ENCODE measurements around the gene HLCS. TPM values are rescaled to one million over a fixed set of nuclear protein-coding genes. Genes with fewer than 3 reads are reported as not detected.

Gene HLCS
- polyA plus RNA-seq, 1 experiment = 22.3 TPM

- ChIA-PET CTCF (interaction anchor here (0.6 kb wide), 1 partner anchor 84 kb away, joined by 4 read pairs; no protein-coding TSS in a partner anchor), POLR2A (no interaction called here)
- Histone ChIP-seq H3K4me3 (ENCODE audit: low read depth, low read length) (no peak overlapping the region), H3K9me3 (ENCODE audit: control insufficient read depth, insufficient read depth, low read length) (no peaks in the 10 kb centered on the region; the same call in 1 of the 2 replicates), H3K27me3 (ENCODE audit: control insufficient read depth, insufficient read depth, low read length) (no peaks in the 10 kb centered on the region), H3K27ac (ENCODE audit: low read depth, low read length) (no peak overlapping the region)
- DNase-seq (ENCODE audit: low read depth, low spot score) = no peak
- no peak for TF ChIP-seq CTCF (IDR thresholded peaks at IDR 0.05; ENCODE audit: low read depth, low read length)
Measured at GRCh38 chr21:36788120-36788638, 178.3 kb downstream of the HLCS start.

- DNase-seq (ENCODE audit: low read depth, low spot score) = no peak
- CTCF ChIA-PET = interaction anchor here (0.7 kb wide), 1 partner anchor 25 kb away, joined by 3 read pairs; no protein-coding TSS in a partner anchor
- H3K4me3 ChIP-seq (ENCODE audit: low read depth, low read length) = no peak overlapping the region
- no peak overlapping the region for H3K27ac ChIP-seq (ENCODE audit: low read depth, low read length)
- POLR2A ChIA-PET = no interaction called here
- H3K9me3 ChIP-seq (ENCODE audit: control insufficient read depth, insufficient read depth, low read length) = no peaks in the 10 kb centered on the region; the same call in 1 of the 2 replicates
- no peak for TF ChIP-seq CTCF (IDR thresholded peaks at IDR 0.05; ENCODE audit: low read depth, low read length)
- no peaks in the 10 kb centered on the region for H3K27me3 ChIP-seq (ENCODE audit: control insufficient read depth, insufficient read depth, low read length)
Measured at GRCh38 chr21:36786186-36786585, 180.3 kb downstream of the HLCS start.

- no peak for DNase-seq (ENCODE audit: low read depth, low spot score)
- no peak overlapping the region for H3K4me3 ChIP-seq (ENCODE audit: low read depth, low read length)
- CTCF ChIA-PET = no interaction called here
- no peak overlapping the region for H3K27ac ChIP-seq (ENCODE audit: low read depth, low read length)
- no peak for TF ChIP-seq CTCF (IDR thresholded peaks at IDR 0.05; ENCODE audit: low read depth, low read length)
- H3K27me3 ChIP-seq (ENCODE audit: control insufficient read depth, insufficient read depth, low read length) = no peaks in the 10 kb centered on the region
- POLR2A ChIA-PET = no interaction called here
- no peaks in the 10 kb centered on the region; the same call in 1 of the 2 replicates for H3K9me3 ChIP-seq (ENCODE audit: control insufficient read depth, insufficient read depth, low read length)
Measured at GRCh38 chr21:36785615-36786014, 180.9 kb downstream of the HLCS start.

- no peak for TF ChIP-seq CTCF (IDR thresholded peaks at IDR 0.05; ENCODE audit: low read depth, low read length)
- ChIA-PET POLR2A (no interaction called here), CTCF (no interaction called here)
- DNase-seq (ENCODE audit: low read depth, low spot score) = no peak
- no peaks in the 10 kb centered on the region; the same call in 1 of the 2 replicates for H3K9me3 ChIP-seq (ENCODE audit: control insufficient read depth, insufficient read depth, low read length)
- no peak overlapping the region for H3K27ac ChIP-seq (ENCODE audit: low read depth, low read length)
- no peaks in the 10 kb centered on the region for H3K27me3 ChIP-seq (ENCODE audit: control insufficient read depth, insufficient read depth, low read length)
- no peak overlapping the region for H3K4me3 ChIP-seq (ENCODE audit: low read depth, low read length)
Measured at GRCh38 chr21:36784947-36785346, 181.5 kb downstream of the HLCS start.

- Histone ChIP-seq H3K4me3 (ENCODE audit: low read depth, low read length) (no peak overlapping the region), H3K9me3 (ENCODE audit: control insufficient read depth, insufficient read depth, low read length) (no peaks in the 10 kb centered on the region; the same call in 1 of the 2 replicates), H3K27ac (ENCODE audit: low read depth, low read length) (peak overlapping the region; percentile 77), H3K27me3 (ENCODE audit: control insufficient read depth, insufficient read depth, low read length) (no peaks in the 10 kb centered on the region)
- POLR2A ChIA-PET = interaction anchor here (0.6 to 0.7 kb wide), 2 partner anchors 72 to 89 kb away, joined by 3 to 5 read pairs; no protein-coding TSS in a partner anchor
- no peak for TF ChIP-seq CTCF (IDR thresholded peaks at IDR 0.05; ENCODE audit: low read depth, low read length)
- CTCF ChIA-PET = interaction anchor here (0.6 to 1.3 kb wide), 2 partner anchors 70 to 364 kb away, joined by 3 to 4 read pairs; no protein-coding TSS in a partner anchor
- peak; percentile 65 for DNase-seq (ENCODE audit: low read depth, low spot score)
Measured at GRCh38 chr21:36783612-36784374, 182.7 kb downstream of the HLCS start.
